ENCODE measurements around the gene MB. TPM values are rescaled to one million over a fixed set of nuclear protein-coding genes. Genes with fewer than 3 reads are reported as not detected.
"Not testable (repeated sequence)": the region's sequence is repeated elsewhere in the genome, so short reads cannot be mapped to it uniquely, and the experiment has no call there.

MB gene
- 0.51 TPM in 1 of 2 replicates, not detected in the other for polyA plus RNA-seq
- polyA minus RNA-seq, result not detected in 2 replicates

- no peak within 1 kb of the TSS for H2AFZ ChIP-seq (ENCODE audit: low read depth, low read length)
- no peaks in the 10 kb centered on the region for H3K27me3 ChIP-seq (ENCODE audit: insufficient read depth, low read depth, low read length)
- no peaks in the 10 kb centered on the region for H4K20me1 ChIP-seq (ENCODE audit: insufficient read depth)
- no peak within 1 kb of the TSS for H3K4me2 ChIP-seq (ENCODE audit: low read length)
- no peaks in the 10 kb centered on the region for H3F3A ChIP-seq (ENCODE audit: insufficient read depth, low read length, poor library complexity, severe bottlenecking)
- no peak for TF ChIP-seq TAF1 (IDR thresholded peaks at IDR 0.05; ENCODE audit: low read depth)
- TF ChIP-seq CTCF (IDR thresholded peaks at IDR 0.05; ENCODE audit: poor library complexity, severe bottlenecking), result no peak
- TF ChIP-seq EP300 (conservative IDR thresholded peaks at IDR 0.05; ENCODE audit: poor library complexity, severe bottlenecking), result no peak
- no peak for TF ChIP-seq RAD21 (conservative IDR thresholded peaks at IDR 0.05)
- no peak within 1 kb of the TSS for H3K27ac ChIP-seq (ENCODE audit: low read length)
- H3K4me3 ChIP-seq (ENCODE audit: low read length), result no peak within 1 kb of the TSS
- H3K9me3 ChIP-seq (ENCODE audit: low read length), result no peaks in the 10 kb centered on the region
- no peak within 1 kb of the TSS for H3K9ac ChIP-seq (ENCODE audit: low read length)
- H3K9me2 ChIP-seq (ENCODE audit: insufficient read depth, low read length), result no peaks in the 10 kb centered on the region
- H3K36me3 ChIP-seq (ENCODE audit: insufficient read depth, low read length), result no peaks in the 10 kb centered on the region
- no peaks in the 10 kb centered on the region for H3K79me2 ChIP-seq (replicated peaks; ENCODE audit: insufficient read depth, low read length)
Observed at GRCh38 chr22:35617137-35617755, at the start of gene MB. TSS of gene MB (minus strand) at chr22:35617329. CDS start at chr22:35617257, 72 bp downstream.

DNA sequence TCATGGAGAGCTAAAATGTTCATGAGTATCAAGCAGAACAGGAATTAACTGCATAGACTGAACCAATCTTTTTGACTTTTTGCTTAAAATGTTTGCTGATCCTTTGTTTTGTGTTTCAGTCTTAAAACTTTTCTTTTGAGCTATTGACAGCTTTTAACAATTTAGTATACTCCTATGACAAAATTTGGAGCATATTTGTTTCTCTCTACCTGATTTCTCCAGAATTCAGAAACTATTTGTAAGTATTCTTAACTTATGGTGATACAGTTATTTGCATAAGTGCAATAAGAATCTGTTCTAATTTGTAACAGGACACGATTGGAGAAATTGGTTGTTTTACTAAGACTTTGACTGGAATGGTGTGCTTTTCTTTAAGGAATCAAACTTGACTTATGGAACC is 49.6 kb upstream of the MB start:
- not testable (repeated sequence) for H3K4me3 ChIP-seq (ENCODE audit: low read length); H3K27me3 ChIP-seq (ENCODE audit: insufficient read depth, low read depth, low read length); H4K20me1 ChIP-seq (ENCODE audit: insufficient read depth); H3K79me2 ChIP-seq (replicated peaks; ENCODE audit: insufficient read depth, low read length); H3K9ac ChIP-seq (ENCODE audit: low read length); H3K9me3 ChIP-seq (ENCODE audit: low read length); H3K9me2 ChIP-seq (ENCODE audit: insufficient read depth, low read length); H3K36me3 ChIP-seq (ENCODE audit: insufficient read depth, low read length); H3K4me2 ChIP-seq (ENCODE audit: low read length); H2AFZ ChIP-seq (ENCODE audit: low read depth, low read length); H3K27ac ChIP-seq (ENCODE audit: low read length); H3F3A ChIP-seq (ENCODE audit: insufficient read depth, low read length, poor library complexity, severe bottlenecking)

DNA sequence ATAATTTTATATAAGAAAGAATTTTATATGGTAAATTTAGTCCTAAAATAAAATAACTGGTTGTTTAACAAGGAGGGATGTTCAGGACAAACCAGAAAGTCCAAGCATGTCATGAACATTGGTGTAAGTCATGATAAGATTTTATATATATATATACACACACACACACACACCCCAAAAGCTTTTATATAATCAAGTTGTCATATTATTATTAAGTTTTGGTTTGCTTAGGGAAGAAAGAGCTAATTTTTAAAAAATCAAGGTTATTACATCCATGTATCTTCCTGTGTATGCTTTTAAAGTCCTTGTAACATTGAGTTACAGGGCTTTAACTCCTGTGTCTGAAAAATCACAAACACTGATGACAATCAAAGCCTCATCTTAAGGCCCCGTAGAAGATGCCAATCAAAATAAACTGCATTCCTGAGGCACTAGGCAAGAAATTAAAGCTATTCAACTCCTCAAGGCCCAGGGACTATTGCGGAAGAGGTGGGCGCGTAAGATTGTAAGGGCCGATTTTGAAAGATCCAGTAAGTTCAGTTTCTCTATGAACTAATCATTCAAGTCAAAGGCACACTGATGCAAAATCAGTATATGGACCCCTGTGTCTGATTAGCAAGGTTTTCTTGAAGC is 47.9 kb upstream of the MB start:
- Histone ChIP-seq H3K36me3 (ENCODE audit: insufficient read depth, low read length) (no peaks in the 10 kb centered on the region), H3K9me2 (ENCODE audit: insufficient read depth, low read length) (no peaks in the 10 kb centered on the region), H4K20me1 (ENCODE audit: insufficient read depth) (no peaks in the 10 kb centered on the region), H3K9ac (ENCODE audit: low read length) (no peak overlapping the region), H3K9me3 (ENCODE audit: low read length) (no peaks in the 10 kb centered on the region), H3K27ac (ENCODE audit: low read length) (no peak overlapping the region), H3F3A (ENCODE audit: insufficient read depth, low read length, poor library complexity, severe bottlenecking) (no peaks in the 10 kb centered on the region), H3K27me3 (ENCODE audit: insufficient read depth, low read depth, low read length) (no peaks in the 10 kb centered on the region), H3K79me2 (replicated peaks; ENCODE audit: insufficient read depth, low read length) (no peaks in the 10 kb centered on the region), H3K4me2 (ENCODE audit: low read length) (no peak overlapping the region), H3K4me3 (ENCODE audit: low read length) (no peak overlapping the region), H2AFZ (ENCODE audit: low read depth, low read length) (no peak overlapping the region)
- no peak for TF ChIP-seq POLR2AphosphoS5 (IDR thresholded peaks at IDR 0.05)
- no peak for TF ChIP-seq SMC3 (conservative IDR thresholded peaks at IDR 0.05; ENCODE audit: poor library complexity)
- no peak for TF ChIP-seq REST (IDR thresholded peaks at IDR 0.05; ENCODE audit: borderline replicate concordance)
- no peak for TF ChIP-seq EZH2 (IDR thresholded peaks at IDR 0.05; ENCODE audit: borderline replicate concordance, insufficient read depth, low read length, poor library complexity, severe bottlenecking)
- no peak for TF ChIP-seq CTCF (IDR thresholded peaks at IDR 0.05; ENCODE audit: poor library complexity, severe bottlenecking)
- TF ChIP-seq EP300 (conservative IDR thresholded peaks at IDR 0.05; ENCODE audit: poor library complexity, severe bottlenecking), result no peak
- TF ChIP-seq MXI1 (conservative IDR thresholded peaks at IDR 0.05; ENCODE audit: poor library complexity, severe bottlenecking), result no peak
- TF ChIP-seq TAF1 (IDR thresholded peaks at IDR 0.05; ENCODE audit: low read depth), result no peak
- no peak for TF ChIP-seq RAD21 (conservative IDR thresholded peaks at IDR 0.05)

All from neural cell (in vitro differentiated cells).